Ectodermal cell (in vitro differentiated cells): Measurements from ENCODE around the gene TMEM169.

ENCODE experiments used
- H3K27ac ChIP-seq: 2 replicates; pipeline ENCODE4 v1.7.0; 2013; ENCODE audit warnings: mild to moderate bottlenecking, low read depth, low read length; ENCODE audit not compliant: insufficient read depth, poor library complexity, severe bottlenecking
- H3K27me3 ChIP-seq: 2 replicates; pipeline ENCODE4 v1.7.0; 2013; ENCODE audit warnings: mild to moderate bottlenecking, low read length; ENCODE audit not compliant: insufficient read depth, control insufficient read depth, poor library complexity, severe bottlenecking
- H3K36me3 ChIP-seq: one replicate; pipeline ENCODE4 v1.7.0; 2013; ENCODE audit warnings: low read length; ENCODE audit not compliant: control insufficient read depth, insufficient read depth
- H3K4me1 ChIP-seq: one replicate; pipeline ENCODE4 v1.7.0; 2013; ENCODE audit warnings: low read length; ENCODE audit not compliant: control insufficient read depth, insufficient read depth
- H3K4me3 ChIP-seq: 2 replicates; pipeline ENCODE4 v1.7.0; 2013; ENCODE audit warnings: low read depth, low read length, control low read depth; ENCODE audit not compliant: insufficient read depth
- H3K9me3 ChIP-seq: 2 replicates; pipeline ENCODE4 v1.7.0; 2013; ENCODE audit warnings: mild to moderate bottlenecking, low read length, moderate library complexity; ENCODE audit not compliant: control insufficient read depth
- WGBS, 2 experiments: methylation state at CpG; one replicate each; pipeline ENCODE4 v1.1.7; 2013; ENCODE audit warnings: missing lambda C conversion rate in 2 of 2; 5-methylcytosine and 5-hydroxymethylcytosine counted together

The TMEM169 gene

DNA sequence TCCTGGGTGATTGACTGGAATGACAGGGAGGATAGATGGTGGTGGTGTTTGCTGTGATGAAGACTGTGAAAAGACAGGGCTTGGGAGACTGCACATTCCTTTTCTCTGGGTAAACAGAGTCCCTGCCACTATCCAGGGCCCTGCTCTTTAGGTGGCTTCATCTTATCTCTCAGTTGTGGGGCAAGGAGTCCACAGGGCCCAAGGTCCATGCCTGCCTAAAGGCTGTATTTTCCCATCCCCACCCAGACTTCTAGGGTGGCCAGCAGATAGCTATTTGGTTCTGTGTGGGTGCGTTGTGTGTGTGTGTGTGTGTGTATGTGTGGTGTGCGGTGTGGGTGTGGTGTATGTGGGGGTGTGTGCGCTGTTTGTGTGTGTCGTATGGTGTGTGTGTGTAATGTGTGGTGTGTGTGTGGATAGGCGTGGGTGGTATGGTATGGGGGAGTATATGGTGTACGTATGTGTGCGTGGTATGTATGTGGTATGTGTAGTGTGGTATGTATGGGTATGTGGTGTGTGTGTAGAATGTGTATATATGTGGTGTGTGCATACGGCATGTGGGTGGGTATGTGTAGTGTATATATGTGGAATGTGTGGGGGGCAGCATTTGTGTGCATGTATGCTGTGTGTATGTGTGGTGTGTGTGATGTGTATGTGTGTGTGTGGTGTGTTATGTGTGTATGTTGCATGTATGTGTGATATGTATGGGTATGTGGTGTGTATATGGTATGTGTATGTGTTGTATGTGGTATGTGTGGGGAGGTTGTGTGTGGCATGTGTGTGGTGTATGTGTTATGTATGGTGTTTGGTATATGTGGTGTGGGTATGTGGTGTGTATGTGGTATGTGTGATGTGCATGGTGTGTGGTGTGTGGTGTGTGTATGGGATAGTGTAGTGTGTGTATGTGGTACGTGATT lies 17.0 kb downstream of the TMEM169 start:
- H3K9me3 ChIP-seq, result no peaks in the 10 kb centered on the region
- H3K27me3 ChIP-seq, result no peaks in the 10 kb centered on the region
- H3K4me1 ChIP-seq, result no peaks in the 10 kb centered on the region
- H3K4me3 ChIP-seq, result no peak overlapping the region
- WGBS, 2 experiments, result 93 to 96% methylated on average over 9 of the region's 9 CpGs
- H3K36me3 ChIP-seq, result peaks cover 26% of the 10 kb centered on the region
- no peak overlapping the region for H3K27ac ChIP-seq

DNA sequence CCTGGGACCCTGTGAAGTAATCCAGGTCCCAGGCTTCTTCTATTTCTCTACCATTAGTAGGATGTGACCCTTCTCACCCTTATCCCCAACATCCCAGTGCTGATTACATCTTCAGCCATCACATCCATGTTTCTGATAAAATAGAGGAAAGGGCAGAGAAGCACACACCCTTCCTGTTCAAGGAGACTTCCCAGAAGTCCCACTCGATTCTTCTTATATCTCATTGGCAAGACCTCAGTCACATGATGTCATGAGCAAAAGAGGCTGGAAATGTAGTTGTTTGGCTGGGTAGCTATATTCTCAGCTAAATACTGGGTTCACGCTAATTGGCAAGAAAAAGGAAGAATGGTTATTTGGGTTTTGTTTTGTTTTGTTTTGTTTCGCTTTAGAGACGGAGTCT lies 19.4 kb downstream of the TMEM169 start:
- no peak overlapping the region for H3K4me3 ChIP-seq
- WGBS, 2 experiments, result 94 to 97% methylated on average over 4 of the region's 4 CpGs
- no peaks in the 10 kb centered on the region for H3K27me3 ChIP-seq
- H3K4me1 ChIP-seq, result no peaks in the 10 kb centered on the region
- no peaks in the 10 kb centered on the region for H3K9me3 ChIP-seq
- H3K36me3 ChIP-seq, result peaks cover 22% of the 10 kb centered on the region
- H3K27ac ChIP-seq, result no peak overlapping the region

DNA sequence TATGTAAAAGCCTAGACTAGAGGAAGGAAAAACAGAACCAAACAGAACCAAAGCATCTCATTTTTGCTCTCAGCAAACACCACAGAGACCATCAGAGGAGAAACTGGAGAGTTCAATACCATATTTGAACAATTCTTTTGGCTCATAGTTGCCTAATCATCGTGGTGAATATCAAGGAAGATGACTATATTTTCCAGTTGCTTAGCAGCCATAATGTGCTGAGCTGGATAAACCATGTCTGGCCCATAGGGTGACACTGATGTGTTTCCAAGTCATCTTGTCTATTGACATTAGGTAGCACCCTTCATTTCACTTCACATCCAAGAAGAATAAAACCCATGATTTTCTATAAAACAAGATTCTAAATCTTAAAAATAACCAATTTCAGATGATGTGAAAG lies 21.5 kb downstream of the TMEM169 start:
- Histone ChIP-seq H3K9me3 (no peaks in the 10 kb centered on the region), H3K27me3 (no peaks in the 10 kb centered on the region)

DNA sequence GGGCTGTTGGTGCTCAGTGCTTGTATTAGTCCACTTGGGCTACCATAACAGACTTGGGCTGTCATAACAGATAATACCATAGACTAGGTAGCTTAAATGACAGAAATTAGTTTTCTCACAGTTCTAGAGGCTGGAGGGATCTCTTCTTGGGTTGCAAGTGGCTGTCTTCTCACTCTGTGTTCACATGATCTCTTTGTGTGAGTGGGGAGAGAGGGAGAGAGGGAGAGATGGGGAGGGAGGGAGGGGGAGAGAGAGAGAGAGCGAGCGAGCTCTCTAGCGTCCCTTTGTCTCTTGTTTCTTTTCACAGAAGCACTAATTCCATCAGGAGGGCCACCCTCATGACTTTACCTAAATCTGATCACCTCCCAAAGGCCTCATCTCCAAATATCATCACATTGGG lies 23.0 kb downstream of the TMEM169 start:
- H3K27ac ChIP-seq, result no peak overlapping the region
- H3K4me1 ChIP-seq, result peaks cover 13% of the 10 kb centered on the region
- H3K9me3 ChIP-seq, result no peaks in the 10 kb centered on the region
- H3K36me3 ChIP-seq, result peaks cover 11% of the 10 kb centered on the region
- WGBS, 2 experiments, result 38 to 59% methylated on average over 1 to 3 of the region's 3 CpGs
- H3K27me3 ChIP-seq, result no peaks in the 10 kb centered on the region
- no peak overlapping the region for H3K4me3 ChIP-seq

More for the DNA sequence above, 21.5 kb downstream of the TMEM169 start:
- peaks cover 9% of the 10 kb centered on the region for H3K4me1 ChIP-seq
- H3K4me3 ChIP-seq, result no peak overlapping the region
- H3K36me3 ChIP-seq, result peaks cover 18% of the 10 kb centered on the region
- WGBS, 2 experiments, result 88% methylated on average over 1 of the region's 1 CpG
- H3K27ac ChIP-seq, result no peak overlapping the region

DNA sequence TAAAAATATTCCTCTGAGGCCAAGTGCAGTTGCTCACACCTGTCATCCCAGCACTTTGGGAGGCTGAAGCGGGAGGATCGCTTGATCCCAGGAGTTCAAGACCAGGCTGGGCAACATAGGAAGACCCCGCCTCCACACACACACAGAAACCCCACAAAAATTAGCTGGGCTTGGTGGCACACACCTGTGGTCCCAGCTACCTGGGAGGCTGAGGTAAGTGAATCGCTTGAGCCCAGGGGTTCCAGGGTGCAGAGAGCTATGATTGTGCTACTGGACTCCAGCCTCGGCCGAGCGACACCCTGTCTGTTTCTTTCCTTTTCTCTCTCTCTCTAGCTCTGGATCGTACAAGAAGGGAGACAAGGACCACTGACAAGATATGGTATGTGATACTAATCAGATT lies 25.6 kb downstream of the TMEM169 start:
- 84 to 89% methylated on average over 8 of the region's 8 CpGs for WGBS, 2 experiments
- Histone ChIP-seq H3K27me3 (no peaks in the 10 kb centered on the region), H3K4me1 (peaks cover 30% of the 10 kb centered on the region), H3K27ac (peak overlapping the region; percentile 72), H3K4me3 (no peak overlapping the region), H3K36me3 (peaks cover 18% of the 10 kb centered on the region), H3K9me3 (no peaks in the 10 kb centered on the region)

DNA sequence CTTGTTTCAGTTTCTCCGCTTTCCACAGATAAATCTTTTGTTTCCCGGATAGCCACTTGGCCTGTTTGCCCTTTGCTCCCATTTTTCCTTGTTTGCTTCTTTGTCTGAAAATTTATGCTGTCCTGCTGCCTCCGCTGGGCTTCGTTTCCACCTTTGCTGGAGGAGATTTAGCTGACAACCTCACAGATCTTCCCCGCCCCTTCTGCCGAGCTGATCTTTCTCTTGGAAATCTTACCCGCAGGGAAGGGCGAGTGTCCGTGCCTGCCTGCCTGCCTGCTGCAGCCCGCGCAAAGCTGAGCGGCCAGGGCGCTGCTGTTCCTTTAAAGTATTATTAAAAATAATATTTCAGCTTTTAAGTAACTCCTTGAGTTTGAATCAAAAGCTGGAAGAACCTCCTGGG lies 26.0 kb downstream of the TMEM169 start:
- WGBS, 2 experiments, result 25 to 32% methylated on average over 9 to 11 of the region's 13 CpGs
- peak overlapping the region; percentile 72 for H3K27ac ChIP-seq
- no peak overlapping the region for H3K4me3 ChIP-seq
- H3K9me3 ChIP-seq, result no peaks in the 10 kb centered on the region
- H3K36me3 ChIP-seq, result peaks cover 21% of the 10 kb centered on the region
- no peaks in the 10 kb centered on the region for H3K27me3 ChIP-seq
- peaks cover 30% of the 10 kb centered on the region for H3K4me1 ChIP-seq

DNA sequence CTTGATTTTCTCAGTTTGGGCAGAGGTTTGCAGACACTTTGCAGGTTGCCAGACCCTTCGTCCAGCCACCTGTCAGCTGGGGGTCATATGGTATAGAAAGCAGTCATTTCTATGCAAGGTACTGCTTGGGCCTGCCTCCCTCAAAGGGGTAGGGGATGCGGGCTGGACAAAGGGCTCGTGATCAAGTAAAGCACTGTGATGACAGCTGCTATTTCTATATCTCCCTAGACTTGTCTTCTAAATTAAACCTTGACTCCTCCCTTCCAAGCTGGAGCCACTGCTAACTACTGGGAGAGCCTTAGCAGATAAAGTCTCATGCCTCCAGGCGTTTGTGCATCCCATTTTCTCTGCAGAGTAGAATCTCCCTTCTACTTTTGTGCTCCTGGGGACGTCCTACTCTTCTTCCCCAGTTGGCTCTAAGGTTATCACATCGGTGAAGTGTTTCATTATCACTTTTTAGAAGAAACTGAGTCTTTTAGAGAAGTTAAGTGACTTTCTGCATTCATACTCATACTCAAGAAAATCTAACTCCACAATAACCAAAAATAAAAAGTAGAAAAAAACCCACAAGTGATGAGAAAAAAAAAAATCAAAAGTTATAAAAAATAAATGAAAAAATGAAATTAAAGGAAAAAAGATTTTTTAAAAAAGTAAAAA lies 26.7 kb downstream of the TMEM169 start:
- Histone ChIP-seq H3K4me1 (peaks cover 35% of the 10 kb centered on the region), H3K4me3 (peak overlapping the region; percentile 94), H3K27me3 (no peaks in the 10 kb centered on the region), H3K27ac (peak overlapping the region; percentile 72), H3K9me3 (no peaks in the 10 kb centered on the region), H3K36me3 (peaks cover 27% of the 10 kb centered on the region)
- 44 to 47% methylated on average over 6 of the region's 6 CpGs for WGBS, 2 experiments

DNA sequence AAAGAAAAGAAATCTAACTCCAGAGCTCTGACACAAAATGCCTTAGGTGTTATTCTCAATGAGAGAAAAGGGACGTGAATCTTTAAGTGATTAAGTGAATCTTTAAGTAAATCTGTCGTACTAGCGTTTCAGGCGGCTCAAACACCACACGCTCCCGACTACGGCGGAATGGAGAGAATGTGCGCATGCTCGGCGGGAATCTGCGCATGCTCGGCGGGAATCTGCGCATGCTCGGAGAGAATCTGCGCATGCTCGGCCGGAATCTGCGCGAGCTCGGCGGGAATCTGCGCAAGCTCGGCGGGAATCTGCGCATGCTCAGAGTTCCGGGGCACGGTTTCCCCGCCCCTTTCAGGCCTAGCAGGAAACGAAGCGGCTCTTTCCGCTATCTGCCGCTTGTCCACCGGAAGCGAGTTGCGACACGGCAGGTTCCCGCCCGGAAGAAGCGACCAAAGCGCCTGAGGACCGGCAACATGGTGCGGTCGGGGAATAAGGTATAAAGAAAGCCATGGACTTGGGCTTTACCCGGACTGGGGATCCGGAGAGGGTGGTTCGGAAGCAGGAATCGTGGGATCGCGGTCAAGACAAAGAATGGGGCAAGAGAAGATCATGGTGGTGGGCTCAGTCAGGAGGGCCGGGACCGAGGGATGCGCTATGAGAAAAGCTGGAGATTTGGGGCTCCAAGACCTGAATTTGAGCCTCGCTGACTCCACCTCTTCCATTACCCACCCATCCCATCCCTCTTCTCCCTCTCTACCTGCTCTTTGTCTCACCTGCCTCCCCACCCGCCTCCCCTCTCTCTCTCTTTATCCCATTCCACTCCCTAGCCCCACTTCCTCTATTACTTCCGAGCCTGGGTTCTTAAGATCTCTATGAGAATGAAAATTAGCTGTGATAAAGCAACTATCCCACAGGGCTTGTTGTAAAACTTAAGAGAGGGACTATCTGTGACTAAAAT lies 27.5 kb downstream of the TMEM169 start, which contains the start of gene XRCC5:
XRCC5 (plus strand) TSS at position 382 of the 955 bp plus-strand sequence; CDS start at position 471, 89 bp downstream.
- no peaks in the 10 kb centered on the region for H3K27me3 ChIP-seq
- H3K36me3 ChIP-seq, result peaks cover 30% of the 10 kb centered on the region
- H3K4me3 ChIP-seq, result peak within 1 kb of the TSS; percentile 94
- peak within 1 kb of the TSS; percentile 72 for H3K27ac ChIP-seq
- 0% methylated on average over 56 to 57 of the region's 57 CpGs for WGBS, 2 experiments
- peaks cover 35% of the 10 kb centered on the region for H3K4me1 ChIP-seq
- no peaks in the 10 kb centered on the region for H3K9me3 ChIP-seq

DNA sequence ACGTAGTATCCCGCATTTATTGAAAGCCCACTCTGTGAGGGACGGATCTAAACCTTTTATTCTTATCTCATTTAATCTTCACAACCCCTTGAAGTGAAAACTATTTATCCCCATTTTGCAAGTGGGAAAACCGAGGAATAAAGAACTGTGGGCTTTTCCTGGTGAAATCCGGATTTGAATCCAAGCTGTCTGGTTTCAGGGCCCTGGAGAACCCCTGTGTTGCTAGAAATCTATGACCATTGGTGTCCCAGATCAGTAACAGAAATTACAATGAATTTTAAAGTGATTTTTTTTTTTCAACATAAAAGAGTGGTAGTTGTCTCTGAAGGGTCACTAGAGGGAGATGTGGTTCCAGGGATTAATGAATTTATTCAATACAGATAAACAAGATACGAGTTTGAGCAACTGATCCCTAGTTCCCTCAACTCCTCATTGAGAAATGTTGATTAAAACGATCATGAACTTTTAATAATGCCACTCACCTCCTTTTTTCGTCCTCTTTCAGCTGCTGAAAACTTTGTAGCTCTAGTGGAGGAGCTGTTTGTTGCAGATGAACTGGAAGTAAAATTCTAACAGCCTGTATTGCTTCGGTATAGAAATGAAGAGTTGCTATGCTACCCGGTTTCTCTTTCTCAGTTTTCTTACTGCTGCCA lies 28.4 kb downstream of the TMEM169 start:
- Histone ChIP-seq H3K9me3 (no peaks in the 10 kb centered on the region), H3K36me3 (peaks cover 30% of the 10 kb centered on the region), H3K27me3 (no peaks in the 10 kb centered on the region), H3K4me1 (peaks cover 36% of the 10 kb centered on the region), H3K27ac (peak overlapping the region; percentile 67), H3K4me3 (peak overlapping the region; percentile 94)
- 14 to 20% methylated on average over 5 to 10 of the region's 10 CpGs for WGBS, 2 experiments
